Astrocyte (in vitro differentiated cells and primary cell): ENCODE measurements around the gene NBL1. TPM values are rescaled to one million over a fixed set of nuclear protein-coding genes. Genes with fewer than 3 reads are reported as not detected.
"Not testable (repeated sequence)": the region's sequence is repeated elsewhere in the genome, so short reads cannot be mapped to it uniquely, and the experiment has no call there.

Experiments
- DNase-seq: peaks from one replicate; pipeline ENCODE4 v3.0.0-alpha.2; 2010; ENCODE audit warnings: low read depth
- FAIRE-seq: peaks from 2 replicates; lab custom pipeline; 2011; peaks lifted over from hg19 to GRCh38; lab: Jason Lieb, UNC
- H2AFZ ChIP-seq: 2 replicates; pipeline ENCODE4 v1.6.0; 2012; ENCODE audit warnings: low read depth, low read length, inconsistent platforms
- H3K27ac ChIP-seq: 2 replicates; pipeline ENCODE4 v1.5.1; 2011; ENCODE audit warnings: low read depth, low read length, inconsistent platforms
- H3K27me3 ChIP-seq: 2 replicates; pipeline ENCODE4 v1.6.0; 2011; ENCODE audit warnings: low read length, inconsistent platforms; ENCODE audit not compliant: insufficient read depth
- H3K36me3 ChIP-seq: 2 replicates; pipeline ENCODE4 v1.5.1; 2011; ENCODE audit warnings: low read length, inconsistent platforms; ENCODE audit not compliant: insufficient read depth
- H3K4me1 ChIP-seq: 2 replicates; pipeline ENCODE4 v1.5.1; 2011; ENCODE audit warnings: low read length, inconsistent platforms; ENCODE audit not compliant: insufficient read depth
- H3K4me2 ChIP-seq: 2 replicates; pipeline ENCODE4 v1.6.0; 2012; ENCODE audit warnings: low read length, inconsistent platforms
- H3K4me3 ChIP-seq: 2 replicates; pipeline ENCODE4 v1.5.1; 2011; ENCODE audit warnings: low read depth, mild to moderate bottlenecking, low read length, inconsistent platforms; ENCODE audit not compliant: insufficient read depth
- H3K79me2 ChIP-seq: 2 replicates; pipeline ENCODE4 v1.6.0; 2012; ENCODE audit warnings: mild to moderate bottlenecking, low read length, inconsistent platforms; ENCODE audit not compliant: insufficient read depth
- H3K9ac ChIP-seq: 2 replicates; pipeline ENCODE4 v1.6.0; 2012; ENCODE audit warnings: mild to moderate bottlenecking, low read length, inconsistent platforms
- H3K9me3 ChIP-seq: 2 replicates; pipeline ENCODE4 v1.5.1; 2012; ENCODE audit warnings: low read depth, mild to moderate bottlenecking, low read length, inconsistent platforms; ENCODE audit not compliant: insufficient read depth
- H4K20me1 ChIP-seq: 2 replicates; pipeline ENCODE4 v1.6.0; 2012; ENCODE audit warnings: low read length, inconsistent platforms; ENCODE audit not compliant: insufficient read depth
- H3K27ac Mint-ChIP-seq: one replicate; pipeline ENCODE4 v1.8.0; 2021; ENCODE audit warnings: mild to moderate bottlenecking, mixed read lengths; ENCODE audit not compliant: unreplicated experiment
- H3K27me3 Mint-ChIP-seq: one replicate; pipeline ENCODE4 v1.8.0; 2021; ENCODE audit warnings: low read depth, mixed read lengths; ENCODE audit not compliant: unreplicated experiment
- H3K36me3 Mint-ChIP-seq: one replicate; pipeline ENCODE4 v1.8.0; 2021; ENCODE audit warnings: low read depth, mixed read lengths; ENCODE audit not compliant: unreplicated experiment
- H3K4me1 Mint-ChIP-seq: one replicate; pipeline ENCODE4 v1.8.0; 2021; ENCODE audit warnings: low read depth, mixed read lengths; ENCODE audit not compliant: unreplicated experiment
- H3K4me3 Mint-ChIP-seq: one replicate; pipeline ENCODE4 v1.8.0; 2021; ENCODE audit warnings: mild to moderate bottlenecking, moderate library complexity, mixed read lengths; ENCODE audit not compliant: unreplicated experiment
- H3K9me3 Mint-ChIP-seq: one replicate; pipeline ENCODE4 v1.8.0; 2021; ENCODE audit warnings: mild to moderate bottlenecking, mixed read lengths; ENCODE audit not compliant: unreplicated experiment
- CTCF ChIP-seq: IDR thresholded peaks from 2 replicates; pipeline ENCODE4 v1.5.1; 2011; ENCODE audit warnings: low read depth, mild to moderate bottlenecking, inconsistent platforms, low read length, moderate library complexity; ENCODE audit not compliant: insufficient read depth
- EZH2 ChIP-seq: IDR thresholded peaks from 2 replicates; pipeline ENCODE4 v1.6.1; 2012; ENCODE audit warnings: mild to moderate bottlenecking, low read length, inconsistent platforms; ENCODE audit not compliant: insufficient read depth
- total RNA-seq: library from RNA; stranded (reverse); gene quantifications from 2 replicates; pipeline ENCODE4 v1.2.1, GENCODE V29; 2021

Gene NBL1
- total RNA-seq, 1 donor from 2014 or later, result 58.3 TPM

GRCh38 chr1:19625291-19625937 lies 18.7 kb upstream of the NBL1 start:
- H3K4me1 Mint-ChIP-seq, result peaks cover 13% of the 10 kb centered on the region
- no peak for FAIRE-seq

GRCh38 chr1:19628879-19629278 lies 15.2 kb upstream of the NBL1 start:
- H2AFZ ChIP-seq, result no peak overlapping the region
- no peak overlapping the region for H3K4me3 Mint-ChIP-seq
- TF ChIP-seq EZH2 (no peak), CTCF (no peak)
- H3K9me3 Mint-ChIP-seq, result no peaks in the 10 kb centered on the region
- no peak overlapping the region for H3K27ac Mint-ChIP-seq
- H3K27me3 ChIP-seq, result no peaks in the 10 kb centered on the region
- FAIRE-seq, result no peak
- no peaks in the 10 kb centered on the region for H3K9me3 ChIP-seq
- no peak overlapping the region for H3K4me2 ChIP-seq
- no peak overlapping the region for H3K27ac ChIP-seq
- no peak overlapping the region for H3K4me3 ChIP-seq
- H3K36me3 Mint-ChIP-seq, result peaks cover 11% of the 10 kb centered on the region
- H3K27me3 Mint-ChIP-seq, result no peaks in the 10 kb centered on the region
- no peaks in the 10 kb centered on the region for H3K4me1 Mint-ChIP-seq
- H3K79me2 ChIP-seq, result peaks cover 7% of the 10 kb centered on the region
- no peak overlapping the region for H3K9ac ChIP-seq
- H3K36me3 ChIP-seq, result peaks cover 20% of the 10 kb centered on the region
- H4K20me1 ChIP-seq, result peaks cover 11% of the 10 kb centered on the region
- no peak for DNase-seq
- no peaks in the 10 kb centered on the region for H3K4me1 ChIP-seq

More at GRCh38 chr1:19625291-19625937, 18.7 kb upstream of the NBL1 start:
- Histone ChIP-seq H4K20me1 (peaks cover 37% of the 10 kb centered on the region), H3K9me3 (no peaks in the 10 kb centered on the region), H3K79me2 (peaks cover 29% of the 10 kb centered on the region), H3K4me2 (no peak overlapping the region), H2AFZ (no peak overlapping the region), H3K27ac (no peak overlapping the region), H3K4me1 (peaks cover 5% of the 10 kb centered on the region), H3K4me3 (no peak overlapping the region), H3K27me3 (no peaks in the 10 kb centered on the region), H3K9ac (no peak overlapping the region), H3K36me3 (peaks cover 24% of the 10 kb centered on the region)
- TF ChIP-seq EZH2 (no peak), CTCF (no peak)
- no peaks in the 10 kb centered on the region for H3K9me3 Mint-ChIP-seq
- no peak for DNase-seq
- no peaks in the 10 kb centered on the region for H3K27me3 Mint-ChIP-seq
- H3K4me3 Mint-ChIP-seq, result no peak overlapping the region
- H3K27ac Mint-ChIP-seq, result no peak overlapping the region
- peaks cover 14% of the 10 kb centered on the region for H3K36me3 Mint-ChIP-seq

DNA sequence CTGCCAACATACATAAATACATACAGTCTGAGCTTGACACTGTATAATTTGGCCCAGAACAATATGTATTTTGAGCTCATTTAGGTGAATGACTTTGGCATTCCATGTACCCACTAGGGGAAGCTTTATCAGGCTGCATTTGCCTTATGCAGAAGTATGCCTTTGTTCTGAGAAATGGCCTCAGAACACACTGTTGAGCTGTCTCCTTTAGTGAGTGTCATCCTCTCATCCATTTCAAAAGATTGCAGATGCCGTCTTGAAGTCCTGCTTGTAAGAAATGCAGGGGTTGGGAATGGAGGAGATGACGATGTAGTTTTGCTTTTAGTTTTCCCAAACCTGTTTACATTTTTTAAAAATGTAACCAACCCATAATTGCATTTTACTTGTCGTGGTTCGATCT lies 14.8 kb upstream of the NBL1 start:
- Histone ChIP-seq H4K20me1 (peaks cover 10% of the 10 kb centered on the region), H2AFZ (no peak overlapping the region), H3K4me3 (no peak overlapping the region), H3K27ac (no peak overlapping the region), H3K9me3 (no peaks in the 10 kb centered on the region), H3K4me1 (no peaks in the 10 kb centered on the region), H3K36me3 (peaks cover 20% of the 10 kb centered on the region), H3K9ac (no peak overlapping the region), H3K27me3 (no peaks in the 10 kb centered on the region), H3K79me2 (peaks cover 5% of the 10 kb centered on the region), H3K4me2 (no peak overlapping the region)
- Mint-ChIP-seq H3K27me3 (no peaks in the 10 kb centered on the region), H3K4me3 (no peak overlapping the region), H3K36me3 (peaks cover 11% of the 10 kb centered on the region), H3K4me1 (no peaks in the 10 kb centered on the region), H3K27ac (no peak overlapping the region), H3K9me3 (no peaks in the 10 kb centered on the region)
- DNase-seq (no peak), FAIRE-seq (no peak)
- no peak for TF ChIP-seq EZH2
- no peak for TF ChIP-seq CTCF

DNA sequence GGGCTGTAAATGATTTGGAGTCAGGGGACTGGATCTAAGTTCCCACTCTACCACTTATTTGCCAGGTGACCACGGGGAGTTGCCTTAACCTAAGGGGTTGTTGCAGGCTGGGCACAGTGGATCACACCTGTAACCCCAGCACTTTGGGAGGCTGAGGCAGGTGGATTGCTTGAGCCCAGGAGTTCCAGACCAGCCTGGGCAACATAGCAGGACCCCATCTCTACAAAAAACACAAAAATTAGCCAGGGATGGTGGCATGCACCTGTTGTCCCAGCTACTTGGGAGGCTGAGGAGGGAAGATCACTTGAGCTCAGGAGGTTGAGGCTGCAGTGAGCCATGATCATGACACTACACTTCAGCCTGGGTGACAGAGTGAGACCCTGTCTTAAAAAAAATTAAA lies 13.9 kb upstream of the NBL1 start:
- H3K36me3 ChIP-seq, result peaks cover 19% of the 10 kb centered on the region
- H3K4me3 Mint-ChIP-seq, DNase-seq, H3K4me2 ChIP-seq, H3K27me3 ChIP-seq, H3K4me1 ChIP-seq, H3K27ac Mint-ChIP-seq, H3K4me3 ChIP-seq, H3K27me3 Mint-ChIP-seq, H3K9me3 Mint-ChIP-seq, H4K20me1 ChIP-seq, FAIRE-seq, H3K27ac ChIP-seq, H3K9ac ChIP-seq, H3K79me2 ChIP-seq, H3K9me3 ChIP-seq, H3K4me1 Mint-ChIP-seq, H2AFZ ChIP-seq: not testable (repeated sequence)
- peaks cover 11% of the 10 kb centered on the region for H3K36me3 Mint-ChIP-seq
